Measurements from ENCODE around the gene ELOVL5.

ELOVL5 gene

DNA sequence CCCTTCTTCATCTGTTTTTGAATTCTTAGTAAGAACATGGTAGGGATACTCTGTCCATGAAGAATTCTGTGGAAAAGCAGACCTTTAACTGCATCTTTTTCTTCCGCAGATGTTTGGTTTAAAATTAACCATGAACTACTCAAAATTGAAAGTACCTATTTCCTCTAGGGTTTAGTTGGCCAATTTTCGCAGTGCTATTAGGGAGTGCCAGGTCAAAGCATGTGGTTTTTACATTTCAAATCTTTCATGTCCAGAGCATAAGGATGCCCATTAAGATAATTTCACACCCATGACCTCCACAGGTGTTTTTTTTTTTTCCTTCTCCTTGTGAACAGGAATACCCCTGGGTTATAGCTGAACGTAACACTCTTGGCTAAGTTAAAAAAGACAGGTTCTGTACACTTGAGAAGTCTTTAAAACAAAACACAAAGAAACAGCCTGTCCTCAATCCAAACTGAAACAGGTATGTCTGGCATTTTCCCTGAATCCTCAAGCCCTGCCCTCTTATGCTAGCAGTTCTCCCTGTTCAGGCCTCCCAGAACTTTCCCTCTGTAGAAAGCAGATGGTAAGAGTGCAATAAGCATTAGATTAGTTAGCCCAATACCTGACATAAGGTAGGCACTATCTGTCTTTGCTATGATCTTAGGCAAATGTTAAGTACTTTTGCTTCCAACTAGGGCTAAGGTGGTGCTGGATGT is 67.1 kb downstream of the ELOVL5 start:
- no peak for DNase-seq (ENCODE audit: low read depth in 3 of 3, low spot score in 1 of 3)

GRCh38 chr6:53280207-53280606 is 68.5 kb downstream of the ELOVL5 start:
- DNase-seq (ENCODE audit: low read depth in 3 of 3, low spot score in 1 of 3), result no peak

- no peak for DNase-seq (ENCODE audit: low read depth in 3 of 3, low spot score in 1 of 3)
These were observed 69.5 kb downstream of the ELOVL5 start for GRCh38 chr6:53279293-53279692.

DNA sequence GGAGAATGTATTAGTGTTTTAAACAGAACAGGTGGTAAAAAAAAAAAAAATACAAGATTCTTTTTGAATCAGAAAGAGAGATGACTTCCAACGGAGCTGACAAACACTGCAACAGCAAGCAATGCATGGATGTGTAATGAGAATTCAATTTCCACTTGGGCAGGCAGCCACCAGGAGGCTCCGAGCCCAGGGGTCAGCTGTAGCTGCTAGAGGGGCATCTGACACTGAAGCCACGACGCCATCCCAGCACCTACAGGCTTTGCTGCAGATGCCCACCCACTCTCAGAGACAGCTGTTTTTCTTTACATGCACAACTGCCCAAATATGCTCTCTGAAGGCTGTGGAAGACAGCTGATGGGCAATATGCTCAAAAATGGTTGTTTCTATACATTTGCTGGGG is 75.4 kb downstream of the ELOVL5 start:
- no peak for DNase-seq (ENCODE audit: low read depth in 3 of 3, low spot score in 1 of 3)

GRCh38 chr6:53269827-53270226 is 78.9 kb downstream of the ELOVL5 start:
- no peak for DNase-seq (ENCODE audit: low read depth in 3 of 3, low spot score in 1 of 3)

DNA sequence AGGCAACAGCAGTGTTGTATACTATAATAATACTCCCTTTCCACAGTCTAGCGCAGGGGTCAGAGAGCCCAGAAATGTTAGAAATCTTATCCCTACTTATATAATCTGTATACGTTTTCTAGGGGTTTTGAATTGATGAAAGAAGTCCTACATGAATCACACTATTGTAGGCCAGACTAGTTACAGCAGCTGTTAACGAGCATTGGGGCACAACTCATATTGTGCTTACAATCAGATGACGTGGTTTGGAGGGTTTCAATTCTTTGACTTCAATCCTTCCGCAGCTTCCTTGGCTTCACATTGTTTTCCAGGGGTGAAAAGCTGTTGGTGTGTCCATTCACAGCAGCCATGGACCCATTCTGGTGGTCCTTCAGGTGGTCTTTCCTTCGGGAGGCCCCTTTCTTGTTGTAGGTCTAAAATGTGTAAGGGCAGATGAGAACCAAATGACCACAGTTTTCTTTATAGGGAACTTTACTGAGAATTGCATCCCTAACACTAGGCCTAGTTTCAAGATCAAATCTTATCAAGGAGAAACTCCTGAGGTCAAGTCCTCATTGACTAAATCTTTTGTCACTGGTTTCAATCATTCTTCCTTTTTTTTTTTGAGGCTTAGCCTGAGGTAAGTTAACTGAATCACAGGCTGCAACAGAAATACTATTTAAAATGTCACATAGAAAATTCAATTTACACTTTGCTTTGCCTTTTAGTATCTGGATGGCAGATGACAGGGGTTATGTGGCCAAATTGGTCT is 79.7 kb downstream of the ELOVL5 start:
- no peak for DNase-seq (ENCODE audit: low read depth in 3 of 3, low spot score in 1 of 3)

DNA sequence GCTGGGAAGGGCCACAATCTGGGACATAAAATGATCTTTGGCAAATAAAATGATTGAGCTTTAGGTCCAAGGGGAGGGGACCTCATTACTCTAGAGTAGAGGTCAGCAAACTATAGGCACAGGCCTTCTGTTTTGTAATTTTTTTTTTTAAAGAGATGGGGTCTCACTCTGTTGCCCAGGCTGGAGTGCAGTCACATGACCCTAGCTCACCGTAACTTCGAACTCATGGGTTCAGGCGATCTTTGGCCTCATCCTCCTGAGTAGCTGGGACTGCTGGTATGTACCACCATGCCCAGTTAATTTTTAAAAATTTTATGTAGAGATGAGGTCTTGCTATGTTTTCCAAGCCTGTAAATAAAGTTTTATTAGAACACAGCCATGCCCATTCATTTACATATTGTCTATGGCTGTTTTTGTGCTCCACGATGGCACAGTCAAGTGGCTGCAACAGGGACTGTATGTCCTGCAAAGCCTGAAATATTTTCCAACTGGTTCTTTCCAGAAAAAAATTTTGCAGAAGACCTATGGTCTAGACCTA is 82.1 kb downstream of the ELOVL5 start:
- DNase-seq (ENCODE audit: low read depth in 3 of 3, low spot score in 1 of 3), result no peak

DNA sequence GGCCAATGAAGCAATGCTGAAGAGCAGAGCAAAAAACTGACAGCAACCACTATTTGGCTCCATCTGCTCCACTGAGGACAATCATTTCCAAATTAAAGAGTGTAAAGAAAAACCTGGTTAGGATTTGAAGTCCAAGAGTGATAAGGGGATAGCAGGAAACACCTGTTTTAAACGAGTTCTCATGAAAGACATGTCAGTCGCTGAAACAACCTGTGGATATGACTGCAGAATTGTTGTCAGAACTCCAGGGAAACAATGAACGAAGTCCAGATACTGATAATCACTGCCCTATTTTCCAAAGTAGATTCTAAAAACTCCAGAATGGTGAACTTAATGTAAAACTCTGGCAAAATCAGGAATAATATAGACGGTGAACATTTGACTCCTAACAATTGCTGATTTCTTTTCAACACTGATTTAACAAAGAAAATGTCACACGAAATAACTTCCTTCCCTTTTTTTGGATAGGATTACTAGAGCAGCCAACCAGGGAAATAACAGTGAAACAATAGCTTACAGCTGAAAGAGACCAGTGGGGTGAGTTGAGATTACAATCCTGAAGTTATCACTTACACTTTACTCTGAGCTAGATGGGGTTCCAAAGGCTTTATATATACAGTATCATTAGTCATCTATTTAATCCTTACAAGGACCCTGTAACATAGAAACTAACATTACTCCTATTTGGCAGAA is 83.7 kb downstream of the ELOVL5 start:
- no peak for DNase-seq (ENCODE audit: low read depth in 3 of 3, low spot score in 1 of 3)

DNA sequence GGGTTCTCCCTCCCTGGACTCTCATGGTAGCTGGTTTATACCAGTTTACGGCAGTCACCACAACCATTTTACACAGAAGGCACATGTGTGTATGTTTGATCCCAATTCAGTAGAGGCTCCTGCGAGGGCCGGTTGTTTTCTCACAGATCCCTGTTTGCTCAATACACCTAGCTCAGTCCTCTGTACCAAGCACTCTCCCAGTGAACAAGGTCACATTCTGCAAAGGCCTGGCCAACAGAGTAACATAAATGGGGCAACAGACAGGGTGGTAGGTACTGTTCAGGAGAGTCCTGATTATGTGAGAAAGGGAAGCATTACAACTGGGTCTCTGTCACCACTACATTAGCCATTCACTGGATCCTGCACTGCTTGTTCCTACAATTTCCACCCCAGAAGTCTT is 84.4 kb downstream of the ELOVL5 start:
- no peak for DNase-seq (ENCODE audit: low read depth in 3 of 3, low spot score in 1 of 3)

DNA sequence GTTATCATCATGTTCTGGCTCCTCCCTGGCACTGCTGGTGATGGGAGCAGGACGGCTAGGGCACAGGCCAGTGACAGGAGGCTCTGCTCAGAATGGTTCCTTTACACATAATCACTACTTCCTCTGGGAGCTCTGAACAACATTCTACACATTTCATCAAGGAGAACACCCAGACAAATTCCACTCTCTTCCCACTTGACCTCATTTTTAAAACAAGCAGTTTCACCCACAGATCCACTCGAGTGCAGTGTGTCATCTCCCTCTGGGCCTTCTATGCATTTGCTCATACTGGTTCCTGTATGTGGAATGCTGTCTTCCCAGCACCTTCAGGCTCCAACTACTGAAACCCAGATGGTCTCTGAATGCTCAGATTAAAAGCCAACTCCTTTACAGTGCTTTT is 84.8 kb downstream of the ELOVL5 start:
- DNase-seq (ENCODE audit: low read depth in 3 of 3, low spot score in 1 of 3), result no peak

GRCh38 chr6:53259860-53260580 is 88.7 kb downstream of the ELOVL5 start:
- no peak for DNase-seq (ENCODE audit: low read depth in 3 of 3, low spot score in 1 of 3)

DNA sequence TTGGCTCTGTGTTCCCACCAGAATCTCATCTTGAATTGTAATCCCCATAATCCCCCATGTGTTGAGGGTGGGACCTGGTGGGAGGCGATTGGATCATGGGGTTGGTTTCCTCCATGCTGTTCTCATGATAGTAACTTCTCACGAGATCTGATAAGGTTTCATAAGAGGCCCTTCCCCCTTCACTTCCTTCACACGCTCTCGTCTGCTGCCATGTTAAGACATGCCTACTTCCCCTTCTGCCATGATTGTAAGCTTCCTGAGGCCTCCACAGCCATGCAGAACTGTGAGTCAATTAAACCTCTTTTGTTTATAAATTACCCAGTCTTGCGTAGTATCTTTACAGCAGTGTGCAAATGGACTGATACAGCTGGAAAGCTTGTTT is 90.0 kb downstream of the ELOVL5 start:
- no peak for DNase-seq (ENCODE audit: low read depth in 3 of 3, low spot score in 1 of 3)

DNA sequence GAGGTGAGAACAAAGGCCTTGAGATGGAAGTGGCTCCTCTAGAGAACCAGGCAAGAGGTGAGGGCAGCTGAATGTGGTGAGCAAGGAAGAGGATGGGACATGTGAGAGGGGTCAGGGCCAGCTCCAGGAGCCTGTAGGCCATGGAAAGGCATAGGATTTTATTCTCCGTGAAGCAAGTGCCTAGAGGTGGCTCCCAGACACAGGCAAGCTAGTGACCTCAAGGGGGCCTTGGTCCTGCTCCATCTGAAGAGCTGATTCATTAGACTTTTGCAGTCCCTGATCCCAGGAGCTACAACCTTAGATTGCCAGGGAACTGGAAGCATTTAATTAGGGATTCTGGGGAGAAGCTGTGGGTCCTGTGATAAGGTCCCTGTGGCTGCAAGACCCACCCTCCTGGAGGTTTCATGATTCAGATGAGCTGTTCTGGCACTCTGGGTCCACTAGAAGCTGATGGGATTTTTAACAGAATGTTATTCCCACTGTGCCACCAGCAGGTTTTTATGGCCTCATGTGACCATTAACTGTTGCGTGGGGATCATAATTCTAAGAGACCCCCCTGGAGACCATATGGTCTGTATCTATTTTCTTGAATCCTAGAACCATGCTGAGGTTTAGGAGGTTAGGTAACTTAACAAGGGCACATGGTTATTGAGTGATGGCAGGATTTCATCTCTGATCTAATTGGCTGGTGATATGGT is 90.5 kb downstream of the ELOVL5 start:
- DNase-seq (ENCODE audit: low read depth in 3 of 3, low spot score in 1 of 3), result no peak

DNA sequence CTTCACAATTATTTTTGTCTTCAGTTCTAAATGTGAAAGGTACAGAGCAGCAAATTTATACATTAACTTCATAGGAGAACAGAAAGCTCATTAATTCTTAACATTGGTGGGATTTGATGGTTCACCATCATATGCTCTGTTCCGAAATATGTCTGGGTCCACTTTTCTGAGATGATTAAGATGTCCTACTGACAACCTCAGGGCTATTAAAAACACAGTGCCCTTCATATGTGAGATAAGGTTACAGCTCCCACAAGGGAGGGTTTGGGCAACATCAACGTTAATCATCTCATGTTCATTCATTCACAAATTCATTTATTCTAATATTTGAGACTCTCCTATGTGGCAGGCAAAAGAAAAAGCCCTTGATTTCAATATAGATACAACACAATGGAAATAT is 91.2 kb downstream of the ELOVL5 start:
- no peak for DNase-seq (ENCODE audit: low read depth in 3 of 3, low spot score in 1 of 3)

- DNase-seq (ENCODE audit: low read depth in 3 of 3, low spot score in 1 of 3), result no peak
These were observed 91.7 kb downstream of the ELOVL5 start for GRCh38 chr6:53257001-53257400.

- DNase-seq (ENCODE audit: low read depth in 3 of 3, low spot score in 1 of 3), result no peak
These were observed 96.5 kb downstream of the ELOVL5 start for GRCh38 chr6:53252177-53252692.

- no peak for DNase-seq (ENCODE audit: low read depth in 3 of 3, low spot score in 1 of 3)
These were observed 97.6 kb downstream of the ELOVL5 start for GRCh38 chr6:53251033-53251672.

GRCh38 chr6:53250176-53251032 is 98.3 kb downstream of the ELOVL5 start:
- no peak for DNase-seq (ENCODE audit: low read depth in 3 of 3, low spot score in 1 of 3)

- no peak for DNase-seq (ENCODE audit: low read depth in 3 of 3, low spot score in 1 of 3)
These were observed 101.8 kb downstream of the ELOVL5 start for GRCh38 chr6:53246924-53247323.
